Measurements from ENCODE around the gene SLCO2A1.

SLCO2A1 gene

GRCh38 chr3:133996996-133997395 lies 32.7 kb downstream of the SLCO2A1 start (continued):
- TF ChIP-seq, protein P1, sequence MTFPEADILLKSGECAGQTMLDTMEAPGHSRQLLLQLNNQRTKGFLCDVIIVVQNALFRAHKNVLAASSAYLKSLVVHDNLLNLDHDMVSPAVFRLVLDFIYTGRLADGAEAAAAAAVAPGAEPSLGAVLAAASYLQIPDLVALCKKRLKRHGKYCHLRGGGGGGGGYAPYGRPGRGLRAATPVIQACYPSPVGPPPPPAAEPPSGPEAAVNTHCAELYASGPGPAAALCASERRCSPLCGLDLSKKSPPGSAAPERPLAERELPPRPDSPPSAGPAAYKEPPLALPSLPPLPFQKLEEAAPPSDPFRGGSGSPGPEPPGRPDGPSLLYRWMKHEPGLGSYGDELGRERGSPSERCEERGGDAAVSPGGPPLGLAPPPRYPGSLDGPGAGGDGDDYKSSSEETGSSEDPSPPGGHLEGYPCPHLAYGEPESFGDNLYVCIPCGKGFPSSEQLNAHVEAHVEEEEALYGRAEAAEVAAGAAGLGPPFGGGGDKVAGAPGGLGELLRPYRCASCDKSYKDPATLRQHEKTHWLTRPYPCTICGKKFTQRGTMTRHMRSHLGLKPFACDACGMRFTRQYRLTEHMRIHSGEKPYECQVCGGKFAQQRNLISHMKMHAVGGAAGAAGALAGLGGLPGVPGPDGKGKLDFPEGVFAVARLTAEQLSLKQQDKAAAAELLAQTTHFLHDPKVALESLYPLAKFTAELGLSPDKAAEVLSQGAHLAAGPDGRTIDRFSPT (tag by site-specific recombination; IDR thresholded peaks at IDR 0.05), result no peak
- no peak for TF ChIP-seq ZXDB (tag by site-specific recombination; IDR thresholded peaks at IDR 0.05)
- TF ChIP-seq SP3 (tag by site-specific recombination; IDR thresholded peaks at IDR 0.05), result no peak
- TF ChIP-seq ZSCAN4 (tag by site-specific recombination; IDR thresholded peaks at IDR 0.05), result no peak
- no peak for TF ChIP-seq ZNF510 (tag by site-specific recombination; IDR thresholded peaks at IDR 0.05; ENCODE audit: insufficient replicate concordance)
- no peak for TF ChIP-seq ZNF768 (tag by site-specific recombination; IDR thresholded peaks at IDR 0.05)

GRCh38 chr3:133996251-133996661 lies 33.5 kb downstream of the SLCO2A1 start:
- no peaks in the 10 kb centered on the region for H3K36me3 ChIP-seq (ENCODE audit: control insufficient read depth in 2 of 2, insufficient read depth in 1 of 2, low read length in 2 of 2)
- H3K9me3 ChIP-seq (ENCODE audit: control insufficient read depth, insufficient read depth, low read depth, low read length), result no peaks in the 10 kb centered on the region
- CTCF ChIA-PET, result no interaction called here
- POLR2A ChIA-PET, result no interaction called here
- no peak overlapping the region for H3K27ac ChIP-seq (ENCODE audit: extremely low read depth, low read depth, low read length)
- no peak for TF ChIP-seq ZNF148 (tag by site-specific recombination; IDR thresholded peaks at IDR 0.05; ENCODE audit: borderline replicate concordance)
- no peak for TF ChIP-seq ZNF747 (tag by site-specific recombination; IDR thresholded peaks at IDR 0.05)
- no peak for TF ChIP-seq ZBTB44 (tag by site-specific recombination; IDR thresholded peaks at IDR 0.05)
- TF ChIP-seq ZFP41 (tag by site-specific recombination; IDR thresholded peaks at IDR 0.05; ENCODE audit: borderline replicate concordance), result no peak
- no peak for TF ChIP-seq ZNF561 (tag by site-specific recombination; IDR thresholded peaks at IDR 0.05; ENCODE audit: borderline replicate concordance)
- TF ChIP-seq ZNF19 (tag by site-specific recombination; IDR thresholded peaks at IDR 0.05; ENCODE audit: low read depth), result no peak
- TF ChIP-seq ZFHX2 (tag by site-specific recombination; conservative IDR thresholded peaks at IDR 0.05), result no peak
- TF ChIP-seq ZNF10 (tag by site-specific recombination; IDR thresholded peaks at IDR 0.05), result no peak
- TF ChIP-seq, protein P2, sequence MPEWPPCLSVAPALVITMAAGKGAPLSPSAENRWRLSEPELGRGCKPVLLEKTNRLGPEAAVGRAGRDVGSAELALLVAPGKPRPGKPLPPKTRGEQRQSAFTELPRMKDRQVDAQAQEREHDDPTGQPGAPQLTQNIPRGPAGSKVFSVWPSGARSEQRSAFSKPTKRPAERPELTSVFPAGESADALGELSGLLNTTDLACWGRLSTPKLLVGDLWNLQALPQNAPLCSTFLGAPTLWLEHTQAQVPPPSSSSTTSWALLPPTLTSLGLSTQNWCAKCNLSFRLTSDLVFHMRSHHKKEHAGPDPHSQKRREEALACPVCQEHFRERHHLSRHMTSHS (tag by site-specific recombination; IDR thresholded peaks at IDR 0.05), result no peak
- no peak for TF ChIP-seq ZNF571 (tag by site-specific recombination; IDR thresholded peaks at IDR 0.05)
- no peak for TF ChIP-seq ZXDB (tag by site-specific recombination; IDR thresholded peaks at IDR 0.05)
- no peak for TF ChIP-seq ZNF132 (tag by site-specific recombination; IDR thresholded peaks at IDR 0.05; ENCODE audit: borderline replicate concordance)
- TF ChIP-seq SP3 (tag by site-specific recombination; IDR thresholded peaks at IDR 0.05), result no peak
- H3K4me1 ChIP-seq (ENCODE audit: control insufficient read depth, insufficient read depth, low read length), result no peaks in the 10 kb centered on the region
- H3K4me3 ChIP-seq (ENCODE audit: low read depth, low read length), result no peak overlapping the region
